Parathyroid adenoma (tissue), 2 donors: ENCODE data around the gene PPAN.

Experiments
- H2AFZ ChIP-seq: fragments of 300-600 bp; sonication (generic); one replicate; pipeline ENCODE4 v1.7.0; 2017; ENCODE audit warnings: antibody characterized with exemption, mild to moderate bottlenecking
- H3K27ac ChIP-seq: fragments of 300-600 bp; sonication (generic); one replicate; pipeline ENCODE4 v1.7.0; 2017
- H3K27me3 ChIP-seq: fragments of 300-600 bp; sonication (generic); one replicate; pipeline ENCODE4 v1.7.0; 2017; ENCODE audit warnings: low read length; ENCODE audit not compliant: control insufficient read depth, insufficient read depth
- H3K36me3 ChIP-seq: fragments of 300-600 bp; sonication (generic); one replicate; pipeline ENCODE4 v1.7.0; 2017; ENCODE audit warnings: low read length; ENCODE audit not compliant: control insufficient read depth, insufficient read depth
- H3K4me1 ChIP-seq: fragments of 300-600 bp; sonication (generic); one replicate; pipeline ENCODE4 v1.7.0; 2017; ENCODE audit warnings: control low read depth
- H3K4me2 ChIP-seq: fragments of 300-600 bp; sonication (generic); one replicate; pipeline ENCODE4 v1.7.0; 2017; ENCODE audit warnings: low read length
- H3K4me3 ChIP-seq: fragments of 300-600 bp; sonication (generic); one replicate; pipeline ENCODE4 v1.7.0; 2017; ENCODE audit warnings: low read depth, low read length
- H3K79me2 ChIP-seq: fragments of 300-600 bp; sonication (generic); one replicate; pipeline ENCODE4 v1.7.0; 2017; ENCODE audit warnings: control low read depth
- H3K9ac ChIP-seq: fragments of 300-600 bp; sonication (generic); one replicate; pipeline ENCODE4 v1.7.0; 2017; ENCODE audit warnings: mild to moderate bottlenecking
- H3K9me3 ChIP-seq: fragments of 300-600 bp; sonication (generic); one replicate; pipeline ENCODE4 v1.7.0; 2017; ENCODE audit warnings: low read length; ENCODE audit not compliant: control insufficient read depth
- CTCF ChIP-seq: fragments of 300-600 bp; sonication (generic); IDR thresholded peaks from one replicate; pipeline ENCODE4 v1.7.0; 2017; ENCODE audit warnings: antibody characterized with exemption, mild to moderate bottlenecking
- donor health status: primary hyperparathyroidism.

PPAN gene

GRCh38 chr19:10083911-10084310, 22.3 kb upstream of the PPAN start:
- Histone ChIP-seq H3K27ac (no peak overlapping the region), H3K4me3 (no peak overlapping the region), H2AFZ (no peak overlapping the region), H3K4me2 (no peak overlapping the region), H3K27me3 (no peaks in the 10 kb centered on the region), H3K9me3 (no peaks in the 10 kb centered on the region), H3K79me2 (no peaks in the 10 kb centered on the region), H3K9ac (no peak overlapping the region), H3K4me1 (no peaks in the 10 kb centered on the region), H3K36me3 (no peaks in the 10 kb centered on the region)
- TF ChIP-seq CTCF: no peak

GRCh38 chr19:10084803-10085202, 21.4 kb upstream of the PPAN start:
- no peak overlapping the region for H3K4me3 ChIP-seq
- H3K27ac ChIP-seq: no peak overlapping the region
- peak overlapping the region; percentile 98 for H2AFZ ChIP-seq
- H3K36me3 ChIP-seq: no peaks in the 10 kb centered on the region
- H3K79me2 ChIP-seq: no peaks in the 10 kb centered on the region
- TF ChIP-seq CTCF: no peak
- no peak overlapping the region for H3K9ac ChIP-seq
- H3K4me2 ChIP-seq: no peak overlapping the region
- no peaks in the 10 kb centered on the region for H3K27me3 ChIP-seq
- no peaks in the 10 kb centered on the region for H3K4me1 ChIP-seq
- H3K9me3 ChIP-seq: no peaks in the 10 kb centered on the region

GRCh38 chr19:10085641-10086590, 20.2 kb upstream of the PPAN start, which contains the start of gene SHFL:
Gene SHFL (plus strand): TSS chr19:10086317. CDS start chr19:10086428, 111 bp downstream.
- Histone ChIP-seq H3K36me3 (no peaks in the 10 kb centered on the region), H3K9me3 (no peaks in the 10 kb centered on the region), H3K4me1 (no peaks in the 10 kb centered on the region), H3K27me3 (no peaks in the 10 kb centered on the region), H3K4me2 (peak within 1 kb of the TSS; percentile 98), H3K79me2 (no peaks in the 10 kb centered on the region), H3K27ac (peak within 1 kb of the TSS; percentile 57), H3K4me3 (peak within 1 kb of the TSS; percentile 98), H3K9ac (peak within 1 kb of the TSS; percentile 64), H2AFZ (peak within 1 kb of the TSS; percentile 98)
- TF ChIP-seq CTCF: no peak

- no peaks in the 10 kb centered on the region for H3K27me3 ChIP-seq
- peak overlapping the region; percentile 57 for H3K27ac ChIP-seq
- no peaks in the 10 kb centered on the region for H3K36me3 ChIP-seq
- H3K9me3 ChIP-seq: no peaks in the 10 kb centered on the region
- TF ChIP-seq CTCF: no peak
- H3K4me2 ChIP-seq: peak overlapping the region; percentile 98
- peak overlapping the region; percentile 98 for H3K4me3 ChIP-seq
- no peaks in the 10 kb centered on the region for H3K79me2 ChIP-seq
- H3K9ac ChIP-seq: peak overlapping the region; percentile 64
- H2AFZ ChIP-seq: peak overlapping the region; percentile 98
- H3K4me1 ChIP-seq: no peaks in the 10 kb centered on the region
Measured at GRCh38 chr19:10086591-10087192, 19.5 kb upstream of the PPAN start.
